T1000 (cell line): ENCODE measurements around the gene MEGF10.

ENCODE experiments used
- DNase-seq: peaks from one replicate; lab custom pipeline; 2025; ENCODE audit warnings: mixed read lengths; lab: John Stamatoyannopoulos, UW

MEGF10 gene

DNA sequence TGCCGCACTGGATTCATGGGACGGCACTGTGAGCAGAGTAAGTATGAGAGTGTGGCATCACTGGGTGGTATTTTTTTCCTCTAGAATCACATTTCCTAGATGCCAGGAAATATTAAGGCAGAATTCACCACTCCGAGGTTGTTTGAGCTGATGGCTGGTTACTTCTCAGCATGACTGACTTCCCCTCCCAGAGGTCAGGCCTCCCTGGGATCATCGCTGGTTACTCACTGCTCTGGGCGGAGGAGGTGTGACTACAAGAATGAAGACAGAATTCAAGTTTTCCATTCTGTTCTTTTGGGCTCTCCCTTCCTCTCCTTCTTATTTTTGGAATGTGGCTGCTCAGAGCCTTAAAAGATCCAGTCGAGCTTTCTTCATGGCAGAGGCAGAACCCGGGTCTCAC, 150.2 kb downstream of the MEGF10 start:
- peak; percentile 11 for DNase-seq

DNA sequence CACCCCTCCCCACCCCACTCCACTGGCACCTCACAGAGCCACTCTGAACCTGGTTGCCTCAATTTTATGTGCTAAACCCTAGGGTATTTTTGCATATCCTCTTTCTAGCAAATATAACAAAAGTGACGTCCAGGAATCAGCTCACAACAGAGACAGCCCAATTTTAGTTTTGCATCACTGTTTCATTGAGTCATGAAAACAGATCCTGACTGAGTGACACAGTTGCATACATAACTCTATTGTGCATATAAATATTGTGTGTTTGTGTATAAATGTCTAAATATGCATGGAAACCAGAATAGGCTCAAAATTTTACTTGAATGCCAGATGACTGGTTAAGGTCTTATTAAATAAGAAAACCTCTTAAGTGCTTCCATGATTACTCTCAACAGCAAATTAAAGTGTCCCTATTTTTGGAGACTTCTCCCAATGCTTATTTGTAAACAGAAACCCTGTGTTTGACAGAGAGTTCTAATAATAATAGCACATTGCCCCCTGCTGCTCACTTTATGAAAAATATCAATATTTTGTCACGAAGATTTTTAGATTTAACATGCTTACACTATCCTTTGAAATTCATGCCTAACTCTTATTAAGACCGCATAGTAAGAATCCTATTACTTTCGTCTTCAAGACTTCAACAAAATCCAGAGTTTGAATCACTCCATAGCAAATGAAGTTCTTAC, 151.3 kb downstream of the MEGF10 start:
- DNase-seq = no peak

- no peak for DNase-seq
Observed at GRCh38 chr5:127444171-127444570, 153.6 kb downstream of the MEGF10 start.

GRCh38 chr5:127445328-127445727, 154.7 kb downstream of the MEGF10 start:
- DNase-seq = no peak

DNA sequence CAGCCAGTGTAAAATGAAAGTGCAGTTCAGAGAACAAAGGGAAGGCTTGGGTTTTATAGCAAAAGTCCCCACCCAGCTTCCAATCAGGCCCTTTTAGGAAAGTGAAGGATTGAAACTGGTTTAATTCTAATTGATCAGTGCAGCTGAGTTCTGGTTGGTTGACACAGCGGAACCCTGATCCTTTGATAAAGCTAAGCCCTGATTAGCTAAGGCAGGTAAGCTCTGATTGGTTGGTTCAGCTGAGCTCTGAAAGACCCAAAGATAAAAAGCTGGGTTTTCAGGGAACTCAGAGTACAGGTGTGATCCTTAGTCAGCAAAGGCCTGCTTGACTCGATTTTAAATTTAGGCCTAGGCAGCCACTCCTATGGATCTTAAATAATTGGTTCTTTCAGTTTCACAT, 156.0 kb downstream of the MEGF10 start:
- DNase-seq = no peak

DNA sequence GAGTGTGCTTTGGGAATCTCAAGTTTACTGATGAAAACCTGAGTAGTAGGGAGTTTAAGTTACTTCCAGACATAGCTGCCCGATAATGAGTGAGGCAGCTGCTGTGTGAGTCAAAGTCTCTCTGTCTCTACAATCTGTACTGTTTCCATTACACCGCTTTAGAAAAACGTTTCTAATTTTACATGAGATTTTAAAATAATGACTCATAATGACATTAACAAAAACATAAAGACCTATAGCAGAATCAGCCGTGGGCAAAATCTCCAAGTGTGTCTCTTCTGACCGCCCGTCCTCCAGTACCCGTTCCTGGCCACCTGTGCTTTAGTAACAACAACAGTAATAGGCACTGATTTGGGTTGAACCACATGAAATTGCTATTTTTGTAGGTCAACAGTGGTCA, 157.2 kb downstream of the MEGF10 start:
- DNase-seq = peak; percentile 6

GRCh38 chr5:127450046-127450445, 159.4 kb downstream of the MEGF10 start:
- DNase-seq = no peak

GRCh38 chr5:127451096-127451495, 160.5 kb downstream of the MEGF10 start:
- DNase-seq = no peak

DNA sequence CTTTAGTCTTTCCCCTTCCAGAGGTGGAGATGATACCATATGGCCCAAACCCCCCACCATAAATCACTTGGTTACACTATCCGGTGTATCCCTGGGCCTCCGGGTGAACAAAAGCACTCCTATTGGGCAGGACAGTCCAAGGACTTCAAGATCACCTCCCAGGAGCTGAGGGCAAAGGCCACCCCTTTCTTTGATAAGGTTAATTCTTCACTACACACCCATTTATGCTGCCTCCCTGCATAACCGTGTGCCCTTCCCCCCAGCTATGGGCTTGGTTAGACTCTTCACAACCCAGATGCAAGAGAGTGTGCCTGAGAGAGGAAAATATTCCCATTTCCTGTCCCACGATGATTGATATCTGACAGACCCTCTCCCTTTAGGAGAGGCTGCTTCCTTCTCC, 162.0 kb downstream of the MEGF10 start:
- no peak for DNase-seq

- no peak for DNase-seq
Observed at GRCh38 chr5:127471211-127471610, 180.6 kb downstream of the MEGF10 start.

- DNase-seq = no peak
Observed at GRCh38 chr5:127472700-127473099, 182.1 kb downstream of the MEGF10 start.

GRCh38 chr5:127486471-127486870, 195.9 kb downstream of the MEGF10 start:
- no peak for DNase-seq

DNA sequence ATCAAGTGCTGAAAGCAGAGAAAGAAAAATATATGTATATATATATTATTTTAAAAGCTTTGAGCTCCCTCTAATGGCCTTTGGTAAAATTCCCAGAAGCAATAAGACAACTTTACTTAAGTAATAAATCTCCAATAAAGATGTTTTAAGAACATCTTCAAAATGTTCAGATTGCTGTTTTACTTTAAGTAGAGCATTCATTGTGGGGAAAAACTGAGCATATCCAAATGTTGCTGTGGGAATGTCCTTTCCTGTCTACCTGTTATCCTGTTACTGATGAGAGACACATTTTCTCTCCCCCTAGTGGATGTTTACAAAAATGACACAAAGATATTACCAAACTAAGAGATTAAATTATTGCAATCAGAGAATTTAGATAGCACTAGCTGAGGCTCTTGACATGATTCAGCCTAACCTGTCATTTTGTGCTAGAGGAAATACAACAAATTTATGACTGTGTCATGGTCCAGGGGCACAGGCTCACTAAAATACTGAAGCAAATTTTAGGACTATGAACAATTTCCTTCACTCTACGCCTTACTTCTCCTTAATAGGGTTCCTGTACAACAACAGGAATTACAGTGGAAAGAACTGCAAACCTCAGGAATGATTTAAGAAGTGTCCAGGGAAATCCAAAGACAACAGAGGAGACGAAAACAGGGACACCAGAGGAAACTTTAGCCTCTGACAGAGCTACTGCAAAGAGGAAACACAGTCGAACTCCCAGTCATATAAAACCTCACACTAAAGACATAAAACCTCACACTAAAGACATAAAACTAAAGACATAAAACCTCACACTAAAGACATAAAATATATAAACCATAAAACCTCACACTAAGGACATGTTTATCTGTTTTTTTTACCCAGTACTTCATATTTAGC, 202.5 kb downstream of the MEGF10 start:
- DNase-seq = no peak

GRCh38 chr5:127498548-127498947, 208.0 kb downstream of the MEGF10 start:
- no peak for DNase-seq

- DNase-seq = no peak
Observed at GRCh38 chr5:127505905-127506304, 215.3 kb downstream of the MEGF10 start.

DNA sequence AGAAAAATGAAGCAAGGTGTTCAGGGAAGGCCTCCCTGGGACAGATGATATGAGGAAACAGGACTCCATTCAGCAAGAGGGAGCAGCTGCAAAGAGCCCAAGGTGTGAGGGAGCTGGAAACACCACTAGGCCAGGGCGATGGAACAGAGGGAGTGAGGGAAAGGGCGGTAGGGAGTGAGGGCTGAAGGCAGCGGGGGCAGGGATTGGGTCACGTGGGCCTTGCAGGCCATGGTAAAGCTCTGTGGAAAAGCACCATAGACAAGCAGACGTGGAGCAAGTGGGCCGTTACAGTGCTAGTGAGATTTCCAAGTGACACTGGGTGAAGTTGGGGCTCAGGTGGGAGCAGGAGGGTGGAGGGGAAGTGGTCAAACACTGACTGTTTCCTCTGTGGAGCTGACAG, 216.0 kb downstream of the MEGF10 start:
- no peak for DNase-seq

GRCh38 chr5:127508644-127509373, 218.2 kb downstream of the MEGF10 start:
- DNase-seq = no peak
